Endothelial cell of umbilical vein (primary cell): ENCODE data around the gene IGF2BP1.

ENCODE experiments used
- CTCF ChIP-seq, 2 donors: IDR thresholded peaks; 1 replicate in 1 of 2; 2 replicates in 1 of 2; pipeline ENCODE4 v1.5.1; 2011; ENCODE audit warnings: low read length in 2 of 2, mild to moderate bottlenecking in 2 of 2, moderate library complexity in 2 of 2, control low read depth in 1 of 2, inconsistent platforms in 1 of 2, low read depth in 1 of 2; ENCODE audit not compliant: insufficient read depth in 1 of 2; ENCODE audit errors: extremely low read depth in 1 of 2
- EZH2 ChIP-seq: IDR thresholded peaks from 2 replicates; pipeline ENCODE4 v1.6.1; 2012; ENCODE audit warnings: borderline replicate concordance, low read depth, mild to moderate bottlenecking, moderate library complexity, low read length, inconsistent platforms; ENCODE audit not compliant: severe bottlenecking
- FOS ChIP-seq: IDR thresholded peaks from 2 replicates; pipeline ENCODE4 v1.6.1; 2011; ENCODE audit warnings: mild to moderate bottlenecking, low read length, moderate library complexity, borderline replicate concordance; ENCODE audit not compliant: insufficient read depth
- GATA2 ChIP-seq: IDR thresholded peaks from 2 replicates; pipeline ENCODE4 v1.7.0; 2011; ENCODE audit warnings: low read depth, mild to moderate bottlenecking, moderate library complexity, mixed read lengths, low read length; ENCODE audit not compliant: insufficient read length, insufficient read depth
- JUN ChIP-seq: IDR thresholded peaks from 2 replicates; pipeline ENCODE4 v1.6.1; 2011; ENCODE audit warnings: borderline replicate concordance, low read depth; ENCODE audit not compliant: insufficient read length, insufficient read depth
- MYC ChIP-seq: IDR thresholded peaks from one replicate; pipeline ENCODE4 v1.6.1; 2011; ENCODE audit warnings: mild to moderate bottlenecking, low read depth, low read length
- POLR2A ChIP-seq: IDR thresholded peaks from 2 replicates; pipeline ENCODE4 v1.6.1; 2012; ENCODE audit warnings: low read depth, mild to moderate bottlenecking, control low read depth, low read length
- POLR2AphosphoS5 ChIP-seq: IDR thresholded peaks from 2 replicates; pipeline ENCODE4 v1.6.1; 2012; ENCODE audit warnings: low read depth, mild to moderate bottlenecking, control low read depth, low read length, moderate library complexity; ENCODE audit not compliant: insufficient read depth
- TF ChIP-seq, protein P1 (sequence below): IDR thresholded peaks from 2 replicates; pipeline ENCODE4 v1.6.1; 2011; ENCODE audit not compliant: insufficient read depth, insufficient read length

DNA sequence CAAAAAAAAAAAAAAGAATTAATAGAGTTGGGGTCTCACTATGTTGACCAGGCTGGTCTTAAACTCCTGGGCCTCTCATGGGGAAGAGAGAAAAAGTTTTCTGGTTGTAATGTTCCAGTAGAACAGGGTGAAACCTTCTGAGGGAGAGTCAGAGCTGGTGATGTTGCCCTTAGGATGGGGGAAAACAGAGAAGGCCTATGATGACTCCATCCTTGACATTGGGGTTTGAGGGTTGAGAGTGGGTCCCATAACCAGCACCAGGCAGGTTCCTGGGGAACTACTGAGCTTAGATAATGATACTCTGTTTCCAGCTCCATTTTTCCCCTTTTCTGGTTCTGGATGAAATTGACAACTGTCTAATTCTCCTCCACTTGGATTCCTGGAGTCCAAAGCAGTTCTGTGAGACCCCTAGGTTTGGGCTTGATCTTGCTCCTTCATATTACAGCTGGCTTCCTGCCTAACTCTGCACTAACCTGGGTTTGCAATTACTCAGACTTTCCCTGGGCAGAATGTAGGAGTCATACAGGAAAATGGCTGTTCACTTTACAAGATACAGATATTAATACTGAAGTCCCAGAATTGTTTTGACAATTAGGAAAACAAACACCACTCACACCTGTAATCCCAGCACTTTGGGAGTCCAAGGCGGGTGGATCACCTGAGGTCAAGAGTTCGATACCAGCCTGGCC is 72.5 kb downstream of the IGF2BP1 start:
- TF ChIP-seq CTCF (IDR thresholded peaks at IDR 0.05; ENCODE audit: extremely low read depth in 1 of 2, insufficient read depth in 1 of 2, low read depth in 1 of 2, low read length in 2 of 2) (no peak), POLR2AphosphoS5 (no peak), POLR2A (no peak), JUN (no peak), EZH2 (no peak), MYC (no peak), FOS (no peak), GATA2 (no peak)
- TF ChIP-seq, protein P1, sequence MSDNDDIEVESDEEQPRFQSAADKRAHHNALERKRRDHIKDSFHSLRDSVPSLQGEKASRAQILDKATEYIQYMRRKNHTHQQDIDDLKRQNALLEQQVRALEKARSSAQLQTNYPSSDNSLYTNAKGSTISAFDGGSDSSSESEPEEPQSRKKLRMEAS = no peak
